Thyroid gland (tissue), 4 donors: ENCODE measurements around the gene EXD2. TPM values are rescaled to one million over a fixed set of nuclear protein-coding genes. Genes with fewer than 3 reads are reported as not detected.

Experiments
- DNase-seq, 2 donors: peaks; one replicate each; pipeline ENCODE4 v3.0.0-alpha.2; 2019
- H3K27ac ChIP-seq, 3 donors: fragments of 200-600 bp; sonication (generic); 1 replicate in 2 of 3; 2 replicates in 1 of 3; pipeline ENCODE4 v1.5.1; 2016 to 2019; ENCODE audit warnings: mild to moderate bottlenecking in 1 of 3, moderate library complexity in 1 of 3
- H3K27me3 ChIP-seq: fragments of 200-600 bp; sonication (generic); one replicate; pipeline ENCODE4 v1.5.1; 2019
- H3K36me3 ChIP-seq, 2 donors: fragments of 200-600 bp; sonication (generic); one replicate each; pipeline ENCODE4 v1.5.1; 2016 to 2019
- H3K4me1 ChIP-seq, 2 donors: fragments of 200-600 bp; sonication (generic); one replicate each; pipeline ENCODE4 v1.5.1; 2017 to 2019
- H3K4me3 ChIP-seq, 3 donors: fragments of 200-600 bp; sonication (generic); replicated peaks in 1 of 3; 1 replicate in 2 of 3; 2 replicates in 1 of 3; pipeline ENCODE4 v1.5.1; 2016; ENCODE audit warnings: mild to moderate bottlenecking in 1 of 3
- H3K9me3 ChIP-seq: fragments of 200-600 bp; sonication (generic); one replicate; pipeline ENCODE4 v1.5.1; 2017
- CTCF ChIP-seq, 6 experiments: fragments of 200-600 bp in 3 of 6; fragments of 450-650 bp in 3 of 6; sonication (generic) in 3 of 6; IDR thresholded peaks; one replicate each; pipeline ENCODE4 v1.5.1; 2016 to 2019; ENCODE audit warnings: antibody characterized with exemption in 6 of 6, mild to moderate bottlenecking in 2 of 6, inconsistent platforms in 1 of 6, moderate library complexity in 1 of 6
- POLR2A ChIP-seq, 2 donors: fragments of 450-650 bp; IDR thresholded peaks; one replicate each; pipeline ENCODE4 v1.6.1; 2017; ENCODE audit warnings: antibody characterized with exemption in 2 of 2, mild to moderate bottlenecking in 2 of 2, moderate library complexity in 1 of 2
- WGBS, 2 donors: methylation state at CpG; one replicate each; pipeline ENCODE4 v1.1.5; 2017; 5-methylcytosine and 5-hydroxymethylcytosine counted together
- intact Hi-C: fragments of 100-400 bp; cut with DNase I; formaldehyde crosslinking; loops from one replicate; pipeline ENCODE4 v1.15.1; 2023
- total RNA-seq, 4 donors: library from RNA; depleted of rRNA; stranded (reverse); fragments of >200 nt; gene quantifications; one replicate each; pipeline ENCODE4 v1.2.3, GENCODE V29; 2016

The EXD2 gene
- 10 to 100 TPM; 21.2 to 28.3 (median 25.2) TPM for total RNA-seq

- Histone ChIP-seq H3K27me3 (no peaks in the 10 kb centered on the region), H3K27ac (peak within 1 kb of the TSS; percentile 65 to 78 (median 72)), H3K4me1 (peaks cover 6% of the 10 kb centered on the region in 2 donors), H3K4me3 (peak within 1 kb of the TSS; percentile 21 to 96 (median 62)), H3K36me3 (no peaks in the 10 kb centered on the region), H3K9me3 (no peaks in the 10 kb centered on the region)
- TF ChIP-seq CTCF (IDR thresholded peaks at IDR 0.05) (no peak), POLR2A (IDR thresholded peaks at IDR 0.05) (peak in 1 of 2 donors; percentile 64)
- DNase-seq = peak; percentile 92 to 93
- intact Hi-C loops = loop anchor here (10.0 kb wide), 1 partner anchor 57 kb away; no protein-coding TSS in a partner anchor
- 0 to 1% methylated on average over 12 to 31 of the region's 58 CpGs for WGBS, 2 donors
These were observed at the start of gene EXD2 for GRCh38 chr14:69191340-69192111. Gene EXD2 (plus strand): TSS chr14:69191498. CDS start chr14:69209471, 17,973 bp downstream.

- intact Hi-C loops = no loop called here
- Histone ChIP-seq H3K4me3 (no peak overlapping the region), H3K9me3 (no peaks in the 10 kb centered on the region), H3K27me3 (no peaks in the 10 kb centered on the region), H3K27ac (no peak overlapping the region), H3K4me1 (peaks cover 32 to 40% of the 10 kb centered on the region in 2 donors), H3K36me3 (no peaks in the 10 kb centered on the region)
- no peak for DNase-seq
- no peak for TF ChIP-seq CTCF (IDR thresholded peaks at IDR 0.05)
- no peak for TF ChIP-seq POLR2A (IDR thresholded peaks at IDR 0.05)
- WGBS, 2 donors = 94 to 100% methylated on average over 1 of the region's 1 CpG
These were observed 49.7 kb upstream of the EXD2 start for GRCh38 chr14:69141550-69141949.

DNA sequence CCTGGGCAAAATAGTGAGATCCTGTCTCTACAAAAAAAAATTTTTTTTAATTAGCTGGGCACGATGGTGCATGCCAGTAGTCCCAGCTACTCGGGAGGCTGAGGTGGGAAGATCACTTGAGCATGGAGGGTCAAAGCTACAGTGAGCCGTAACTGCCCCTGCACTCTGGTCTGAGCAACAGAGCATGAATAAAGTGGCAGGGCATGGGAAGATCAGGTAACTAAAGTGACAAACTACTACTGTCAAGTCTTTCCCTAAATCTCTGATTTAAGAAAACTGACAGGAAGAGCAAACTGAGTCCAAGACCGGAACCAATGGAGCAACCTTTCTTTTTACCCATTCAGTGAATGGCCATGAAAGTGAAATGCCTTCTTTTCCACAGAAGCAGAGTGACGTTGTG, 49.2 kb upstream of the EXD2 start:
- WGBS, 2 donors = 49 to 53% methylated on average over 5 of the region's 5 CpGs
- H3K4me1 ChIP-seq = peaks cover 34 to 44% of the 10 kb centered on the region in 2 donors
- H3K36me3 ChIP-seq = no peaks in the 10 kb centered on the region
- peak; percentile 46 to 50 for DNase-seq
- no peak overlapping the region for H3K4me3 ChIP-seq
- TF ChIP-seq POLR2A (IDR thresholded peaks at IDR 0.05) (no peak), CTCF (IDR thresholded peaks at IDR 0.05) (no peak)
- H3K27ac ChIP-seq = no peak overlapping the region
- H3K9me3 ChIP-seq = no peaks in the 10 kb centered on the region
- intact Hi-C loops = no loop called here
- no peaks in the 10 kb centered on the region for H3K27me3 ChIP-seq

DNA sequence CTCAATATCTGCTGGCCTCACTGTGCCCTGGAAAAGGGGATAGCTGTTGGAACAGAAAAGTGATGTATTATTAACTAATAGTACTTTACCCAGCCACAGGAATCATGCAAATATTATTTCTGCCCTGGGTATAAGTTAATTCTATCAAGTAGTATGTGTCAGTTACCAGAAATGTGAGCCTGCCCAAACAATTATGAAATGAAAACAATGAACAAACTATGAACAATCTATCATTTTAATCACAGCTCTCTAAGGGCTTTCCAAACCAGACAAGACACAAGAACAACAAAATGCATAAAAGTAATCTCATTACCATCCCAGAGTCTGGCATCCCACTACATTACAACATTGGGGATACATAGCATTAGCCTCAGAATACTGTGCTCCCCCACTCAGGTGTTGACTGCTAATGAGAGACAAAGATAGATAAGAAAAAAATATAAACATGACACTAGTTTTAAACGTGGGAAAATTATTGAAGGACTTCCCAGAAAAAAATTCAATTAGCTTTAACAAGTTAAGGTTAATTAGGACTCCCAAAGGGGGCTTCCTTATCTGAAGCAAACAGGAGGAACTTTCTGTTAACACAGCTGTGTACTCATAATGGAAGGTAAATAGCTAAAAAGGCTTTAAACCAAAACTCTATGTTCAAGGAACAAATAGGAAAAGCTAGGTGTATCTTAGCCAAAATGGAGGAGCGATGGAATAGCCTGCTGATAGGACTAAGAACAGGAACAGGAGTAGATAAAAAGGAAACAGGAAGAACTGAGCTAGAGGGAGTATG, 41.6 kb upstream of the EXD2 start:
- no peak overlapping the region for H3K4me3 ChIP-seq
- peak overlapping the region in 1 of 3 donors; percentile 13 for H3K27ac ChIP-seq
- no peak for TF ChIP-seq CTCF (IDR thresholded peaks at IDR 0.05)
- no peak for TF ChIP-seq POLR2A (IDR thresholded peaks at IDR 0.05)
- intact Hi-C loops = no loop called here
- DNase-seq = no peak
- no peaks in the 10 kb centered on the region for H3K27me3 ChIP-seq
- no peaks in the 10 kb centered on the region for H3K9me3 ChIP-seq
- peaks cover 16 to 52% of the 10 kb centered on the region in 2 donors for H3K4me1 ChIP-seq
- H3K36me3 ChIP-seq = no peaks in the 10 kb centered on the region
- WGBS, 2 donors = 44 to 46% methylated on average over 2 of the region's 2 CpGs
